HG03135 (cell line): ENCODE data around the gene KRT81.
A peak's percentile ranks its signal among the peaks of the same experiment; 100 is the strongest.
"Not testable (repeated sequence)": the region's sequence is repeated elsewhere in the genome, so short reads cannot be mapped to it uniquely, and the experiment has no call there.

Experiments used
- ATAC-seq: cut with Tn5 transposase; IDR thresholded peaks from one replicate; pipeline ENCODE4 v1.9.1; 2021; ENCODE audit warnings: mild to moderate bottlenecking, moderate library complexity; ENCODE audit not compliant: unreplicated experiment

The KRT81 gene

GRCh38 chr12:52278575-52279421, 12.5 kb downstream of the KRT81 start:
- peak; percentile 81 for ATAC-seq

DNA sequence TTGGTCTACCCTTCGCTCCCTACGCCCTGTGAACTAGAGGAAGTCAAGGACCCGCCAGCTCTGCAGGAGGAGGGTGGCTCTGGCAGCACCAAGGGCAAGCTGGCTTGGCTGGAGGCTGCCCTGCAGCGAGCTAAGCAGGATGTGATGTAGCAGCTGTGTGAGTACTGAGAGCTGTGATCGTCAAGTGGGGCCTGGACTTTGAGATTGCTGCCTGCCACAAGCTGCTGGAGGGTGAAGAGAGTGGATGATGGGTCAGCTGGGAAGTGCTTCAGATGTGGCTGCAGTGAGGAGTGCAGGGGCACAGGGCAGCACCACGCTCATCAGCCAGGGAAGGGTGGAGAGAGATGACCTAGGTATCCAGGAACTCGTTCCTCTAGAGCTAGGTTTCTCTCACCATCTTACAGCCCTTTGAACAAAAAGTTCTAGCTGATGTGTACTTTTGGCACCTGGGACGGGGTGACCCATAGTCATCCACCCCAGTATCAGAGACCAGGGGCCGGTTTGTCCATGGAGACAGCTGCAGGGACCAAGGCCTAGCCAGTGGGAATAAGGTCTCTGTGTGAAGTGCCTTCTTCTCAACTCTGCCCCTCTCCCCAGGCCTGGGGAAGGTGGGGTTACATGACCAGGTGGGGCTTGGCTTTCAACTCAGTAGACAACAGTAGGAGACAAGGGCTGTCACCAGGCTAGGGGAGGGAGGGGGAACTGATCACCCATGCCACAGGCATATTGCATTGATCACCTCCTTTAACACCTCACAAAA, 13.7 kb downstream of the KRT81 start:
- no peak for ATAC-seq

DNA sequence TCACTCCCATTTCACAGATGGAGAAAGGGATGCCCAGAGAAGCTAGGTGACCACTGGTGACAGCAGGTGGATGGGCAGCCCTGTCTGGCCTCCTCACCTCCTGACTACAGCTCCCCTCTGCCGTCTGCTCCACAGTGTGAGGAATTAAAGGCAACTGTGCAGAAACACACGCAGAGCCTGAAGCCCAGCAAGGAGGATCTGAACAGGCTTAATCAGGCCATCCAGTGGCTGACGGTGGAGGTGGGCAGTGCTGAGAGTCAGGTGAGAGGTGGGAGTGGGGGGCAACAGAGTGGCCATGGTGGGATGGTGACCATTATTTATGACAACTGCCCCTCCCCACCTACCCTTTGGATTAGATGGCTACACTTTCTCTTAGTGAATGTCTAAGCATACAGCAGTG, 15.6 kb downstream of the KRT81 start:
- ATAC-seq, result no peak

DNA sequence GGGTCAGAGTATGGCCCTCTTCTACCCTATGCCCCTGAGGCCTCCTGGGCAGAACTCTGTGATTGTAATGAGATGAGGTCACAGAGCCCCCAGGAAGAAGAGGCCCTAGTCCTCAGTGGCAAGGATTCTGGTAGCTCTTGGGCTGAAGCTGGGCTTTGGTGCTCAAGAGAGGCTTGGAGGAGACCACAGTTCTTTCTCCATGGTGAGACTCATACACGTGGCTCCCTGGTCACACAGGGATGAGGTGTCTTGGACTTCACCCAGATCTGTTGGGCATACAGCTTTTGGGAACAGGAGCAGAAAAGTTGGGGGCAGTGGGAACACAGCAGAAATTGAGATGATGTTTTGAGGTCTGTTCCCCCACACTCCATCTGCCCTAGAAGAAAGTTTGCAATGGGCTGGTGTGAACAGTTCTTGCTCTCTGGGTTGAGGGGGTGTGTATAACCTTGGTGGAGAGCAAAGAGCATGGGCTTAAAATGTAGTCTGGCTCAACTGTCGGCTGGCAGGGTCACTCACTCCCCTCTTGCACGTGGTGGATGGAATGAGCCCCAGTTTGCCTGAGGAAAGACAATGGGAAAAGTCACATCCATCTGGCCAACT, 16.7 kb downstream of the KRT81 start, which contains the start of gene KRT86:
TSS of gene KRT86 (plus strand) at position 125 of the 600 bp plus-strand sequence. CDS start 27,272 bp downstream, outside the sequence.
- ATAC-seq, result no peak

DNA sequence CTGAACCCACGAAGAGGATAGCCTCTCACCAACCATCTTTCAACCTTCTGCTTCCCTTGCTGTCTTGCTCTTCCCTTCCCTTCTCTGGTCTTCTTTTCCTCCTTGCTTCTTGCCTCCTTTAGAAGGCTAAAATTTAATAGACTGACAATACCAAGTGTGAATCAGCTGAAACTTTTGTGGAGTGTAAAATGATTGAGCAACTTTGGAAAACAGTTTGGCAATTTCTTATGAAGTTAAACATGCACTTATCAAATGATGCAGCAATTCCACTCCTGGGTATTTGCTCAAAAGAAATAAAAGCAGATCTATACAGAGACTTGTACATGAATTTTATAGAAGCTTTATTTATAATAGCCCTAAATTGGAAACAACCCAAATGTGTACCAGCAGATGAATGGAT, 20.2 kb downstream of the KRT81 start:
- ATAC-seq, result no peak

DNA sequence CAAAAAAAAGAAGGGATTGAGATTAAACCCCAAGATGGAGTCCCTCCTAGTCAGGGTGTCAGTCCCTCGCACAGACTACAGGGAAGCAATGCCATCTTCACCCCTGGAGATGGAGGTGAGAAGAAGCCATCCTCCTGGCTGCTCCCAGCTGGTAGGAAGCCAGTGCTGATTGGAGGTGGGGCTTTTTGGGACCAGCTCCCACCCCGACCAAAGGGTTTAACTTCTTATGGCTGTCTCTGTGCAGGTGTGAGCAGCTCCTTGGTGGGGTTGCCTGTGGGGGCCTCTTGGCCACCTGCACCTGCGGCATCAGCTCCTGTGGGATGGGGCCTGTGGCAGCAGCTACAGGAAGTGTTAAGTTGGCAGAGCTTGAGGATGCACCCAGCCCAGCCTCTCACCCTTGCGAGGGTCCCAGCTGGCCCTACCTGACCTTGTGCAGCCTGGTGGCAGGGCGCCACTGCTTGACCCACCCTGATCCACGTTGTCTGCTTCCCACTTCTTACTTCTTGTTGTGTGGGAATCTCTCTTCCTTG, 20.7 kb downstream of the KRT81 start:
- ATAC-seq, result no peak

GRCh38 chr12:52268212-52268611, 23.1 kb downstream of the KRT81 start:
- no peak for ATAC-seq

GRCh38 chr12:52267699-52268098, 23.6 kb downstream of the KRT81 start:
- no peak for ATAC-seq

- no peak for ATAC-seq
Observed at GRCh38 chr12:52267266-52267665, 24.1 kb downstream of the KRT81 start.

- no peak for ATAC-seq
Observed at GRCh38 chr12:52266514-52266913, 24.8 kb downstream of the KRT81 start.

DNA sequence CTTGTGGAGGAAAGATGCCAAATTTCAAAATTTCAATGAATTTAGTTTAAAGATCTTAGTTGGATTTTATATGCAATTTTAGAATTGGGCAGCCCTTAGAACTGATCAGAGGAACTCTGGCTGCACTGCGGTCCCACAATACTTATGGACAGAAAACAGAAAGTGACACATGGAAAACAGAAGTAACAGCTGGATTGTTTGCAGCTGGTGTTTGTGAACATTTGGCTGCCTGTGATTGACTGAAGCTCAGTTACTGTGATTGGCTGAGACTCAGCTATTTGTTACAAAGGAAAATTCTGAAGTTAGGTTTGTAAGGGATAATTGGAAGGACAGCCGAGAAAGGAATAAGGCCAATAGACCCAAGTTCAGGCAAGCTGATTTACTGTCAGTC, 26.9 kb downstream of the KRT81 start:
- no peak for ATAC-seq

GRCh38 chr12:52263761-52264434, 27.4 kb downstream of the KRT81 start:
- ATAC-seq, result no peak

DNA sequence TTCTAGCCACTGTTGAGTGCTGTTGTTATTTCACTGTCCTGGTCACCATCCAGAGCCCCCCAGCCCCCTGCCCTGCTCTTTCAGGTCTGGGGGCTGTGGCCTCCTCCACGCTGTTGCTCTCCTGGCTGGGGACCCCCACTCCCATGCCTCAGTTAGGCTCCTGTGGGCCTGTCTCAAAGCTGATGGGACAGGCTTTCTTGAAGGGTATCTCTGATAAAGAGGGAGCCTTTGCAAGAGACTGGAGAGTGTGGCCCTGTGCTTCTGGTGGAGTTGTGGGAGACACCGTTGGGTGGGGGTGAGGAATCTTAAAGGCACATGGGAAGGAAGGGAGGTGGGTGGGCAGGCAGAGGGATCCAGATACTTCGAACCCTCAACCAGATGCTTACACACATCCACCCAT, 29.0 kb downstream of the KRT81 start:
- ATAC-seq, result no peak

- no peak for ATAC-seq
Observed at GRCh38 chr12:52261208-52261484, 30.2 kb downstream of the KRT81 start.

DNA sequence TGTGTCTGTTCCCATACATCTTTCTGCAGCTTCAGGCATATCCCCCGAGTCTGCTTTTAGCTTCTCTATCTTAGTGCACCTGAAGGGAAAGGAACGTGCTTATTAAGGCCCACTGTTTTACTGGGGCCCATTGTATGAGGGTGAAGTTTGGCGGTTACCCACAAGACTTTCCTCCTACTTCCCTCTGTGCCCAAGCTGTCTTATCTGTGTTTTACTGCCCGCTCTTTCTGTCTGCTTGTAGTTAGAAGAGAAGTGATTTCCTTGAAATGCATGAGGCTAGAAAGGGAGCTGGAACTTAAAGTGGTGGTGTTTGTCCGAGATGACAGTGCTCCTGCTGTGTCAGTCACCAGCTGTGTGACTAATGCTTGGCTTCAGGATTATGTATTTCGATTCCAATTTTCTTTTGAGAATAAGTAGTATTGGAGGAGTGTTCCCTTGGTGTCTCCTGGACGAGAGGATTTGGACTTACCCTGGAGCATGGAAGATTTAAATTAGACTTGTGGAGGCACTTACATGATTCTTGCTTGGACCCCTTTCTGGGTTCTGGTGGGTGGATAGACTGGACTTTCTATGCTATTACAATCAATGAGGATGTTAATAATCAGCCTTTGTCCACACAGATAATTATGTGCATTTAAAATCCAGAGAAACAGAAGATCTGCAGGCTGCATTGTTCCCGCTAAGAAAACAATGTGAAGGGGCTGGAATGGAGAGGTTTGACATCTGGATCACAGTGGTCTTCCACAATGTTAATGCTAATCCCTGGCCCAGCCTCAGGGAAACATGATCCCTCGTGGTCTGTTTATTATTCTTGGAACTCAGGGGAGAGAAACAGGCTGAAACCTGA, 30.8 kb downstream of the KRT81 start:
- no peak for ATAC-seq

- no peak for ATAC-seq
Observed at GRCh38 chr12:52259657-52260243, 31.6 kb downstream of the KRT81 start.

- no peak for ATAC-seq
Observed at GRCh38 chr12:52258335-52258901, 32.9 kb downstream of the KRT81 start.

GRCh38 chr12:52257922-52258321, 33.4 kb downstream of the KRT81 start:
- ATAC-seq, result not testable (repeated sequence)

DNA sequence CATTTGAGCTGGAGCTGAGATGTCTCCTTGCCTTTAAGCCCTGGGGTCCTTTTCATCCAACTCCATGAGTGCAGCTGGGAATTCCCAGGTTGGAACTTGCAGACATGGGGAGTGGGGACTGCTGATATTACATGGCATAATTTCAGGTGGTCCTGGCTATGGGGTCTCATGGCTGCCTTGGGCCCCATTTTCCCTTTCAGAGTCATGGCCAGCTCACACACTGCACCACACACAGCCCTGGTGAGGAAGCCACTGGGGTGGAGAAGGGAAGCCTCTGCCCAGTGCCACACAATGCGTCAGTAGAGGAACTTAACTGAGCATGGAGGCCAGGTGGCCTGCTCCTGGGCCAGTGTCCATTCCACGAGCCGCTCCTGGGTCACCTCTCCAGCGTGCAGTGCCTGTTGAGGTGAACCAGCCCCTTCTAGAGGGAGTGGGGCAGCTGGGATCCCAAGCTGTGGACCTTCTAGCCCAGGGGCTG, 34.2 kb downstream of the KRT81 start:
- no peak for ATAC-seq
